HepG2 (cell line): ENCODE results near the gene HES7. TPM values are rescaled to one million over a fixed set of nuclear protein-coding genes. Genes with fewer than 3 reads are reported as not detected.

Source experiments
- AKAP8 ChIP-seq: sonication (generic); formaldehyde crosslinking; IDR thresholded peaks from 2 replicates; pipeline ENCODE4 v1.5.1; 2020; ENCODE audit warnings: mild to moderate bottlenecking, missing genetic modification reagents
- HDAC1 ChIP-seq: sonication (generic); formaldehyde crosslinking; IDR thresholded peaks from 2 replicates; pipeline ENCODE4 v1.5.1; 2020; ENCODE audit warnings: mild to moderate bottlenecking, missing genetic modification reagents
- NCOA5 ChIP-seq: sonication (generic); formaldehyde crosslinking; IDR thresholded peaks from 2 replicates; pipeline ENCODE4 v1.4.0; 2020; ENCODE audit warnings: missing genetic modification reagents
- PPARG ChIP-seq: conservative IDR thresholded peaks from 2 replicates; pipeline ENCODE4 v1.6.1; 2016; ENCODE audit warnings: missing biosample characterization, missing genetic modification reagents
- RAD21 ChIP-seq: fragments of 450-650 bp; formaldehyde crosslinking; IDR thresholded peaks from 2 replicates; pipeline ENCODE4 v1.5.0; 2020; ENCODE audit warnings: mild to moderate bottlenecking
- SP5 ChIP-seq: IDR thresholded peaks from 2 replicates; pipeline ENCODE4 v1.6.1; 2016; ENCODE audit warnings: low read depth, borderline replicate concordance
- ZNF326 ChIP-seq: sonication (generic); formaldehyde crosslinking; IDR thresholded peaks from 2 replicates; pipeline ENCODE4 v1.4.0; 2020; ENCODE audit warnings: missing genetic modification reagents, borderline replicate concordance
- ZNF546 ChIP-seq: sonication (generic); formaldehyde crosslinking; conservative IDR thresholded peaks from 2 replicates; pipeline ENCODE4 v1.8.1; 2023; ENCODE audit warnings: mild to moderate bottlenecking, missing genetic modification reagents
- ZNF747 ChIP-seq: sonication (generic); formaldehyde crosslinking; IDR thresholded peaks from 2 replicates; pipeline ENCODE4 v1.8.1; 2023; ENCODE audit warnings: missing genetic modification reagents, mild to moderate bottlenecking, borderline replicate concordance
- ZNF782 ChIP-seq: sonication (generic); formaldehyde crosslinking; IDR thresholded peaks from 2 replicates; pipeline ENCODE4 v1.4.0; 2020; ENCODE audit warnings: missing genetic modification reagents, mild to moderate bottlenecking, borderline replicate concordance
- ZSCAN22 ChIP-seq: sonication (generic); formaldehyde crosslinking; IDR thresholded peaks from 2 replicates; pipeline ENCODE4 v1.4.0; 2020; ENCODE audit warnings: mild to moderate bottlenecking, missing genetic modification reagents
- polyA plus RNA-seq, 8 experiments: library from polyadenylated mRNA; depleted of rRNA in 3 of 8; stranded (reverse) in 7 of 8; unstranded in 1 of 8; fragments of >200 nt; fragmentation: Illumina TruSeq in 4 of 8; extraction: Trizol in 4 of 8; gene quantifications; 2 replicates each; pipeline versions ENCODE4 v1.2.1 to v1.2.3, GENCODE V29; 2011 to 2016; ENCODE audit warnings: low read depth in 4 of 8, missing spikeins in 1 of 8, mixed read lengths in 1 of 8; ENCODE audit not compliant: insufficient read depth in 1 of 8
- total RNA-seq, 5 experiments: library from RNA; depleted of rRNA; stranded (reverse); fragments of >200 nt; fragmentation: Illumina TruSeq; extraction: Trizol; gene quantifications; 2 replicates each; pipeline ENCODE4 v1.2.3, GENCODE V29; 2016; ENCODE audit warnings: low read depth in 1 of 5
- TF ChIP-seq, protein P1 (sequence below): sonication (generic); formaldehyde crosslinking; IDR thresholded peaks from 2 replicates; pipeline ENCODE4 v1.8.1; 2023; ENCODE audit warnings: mild to moderate bottlenecking, missing genetic modification reagents
- TF ChIP-seq, protein P2 (sequence below): sonication (generic); formaldehyde crosslinking; IDR thresholded peaks from 2 replicates; pipeline ENCODE4 v1.8.0; 2022; ENCODE audit warnings: mild to moderate bottlenecking, missing genetic modification reagents; ENCODE audit not compliant: insufficient replicate concordance
- TF ChIP-seq, protein P3 (sequence below): IDR thresholded peaks from 2 replicates; pipeline ENCODE4 v1.6.1; 2012; ENCODE audit warnings: low read length, improper control_type of control experiment
- TF ChIP-seq, protein P4 (sequence below): sonication (generic); formaldehyde crosslinking; IDR thresholded peaks from 2 replicates; pipeline ENCODE4 v1.4.0; 2020; ENCODE audit warnings: missing genetic modification reagents
- TF ChIP-seq, protein P5 (sequence below): sonication (generic); formaldehyde crosslinking; IDR thresholded peaks from 2 replicates; pipeline ENCODE4 v1.9.0; 2021; ENCODE audit warnings: missing genetic modification reagents, borderline replicate concordance

The HES7 gene
- total and polyA plus RNA-seq, 2 of the 13 experiments (the other 11 are each of a cell fraction or from before 2014, with no cell fraction given), result not detected

DNA sequence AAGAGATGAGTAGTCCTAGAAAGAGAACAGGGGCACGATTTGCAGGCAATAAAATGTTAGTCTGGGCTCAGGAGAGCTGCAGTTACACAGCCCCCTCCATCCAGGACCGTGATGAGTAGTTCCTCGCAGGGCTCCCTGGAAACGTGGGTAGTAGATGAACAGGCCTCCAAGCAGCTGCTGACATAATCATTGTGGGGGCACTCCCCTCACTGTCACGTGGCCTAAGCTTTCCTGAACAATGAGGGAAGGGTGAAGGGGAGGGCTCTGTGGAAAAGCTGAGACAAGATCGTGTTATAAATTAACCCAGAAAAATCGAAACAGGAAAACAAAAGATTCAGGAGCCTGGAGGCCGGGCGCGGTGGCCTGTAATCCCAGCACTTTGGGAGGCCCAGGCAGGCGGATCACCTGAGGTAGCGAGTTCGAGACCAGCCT lies 29.6 kb upstream of the HES7 start (continued):
- TF ChIP-seq, protein P1, sequence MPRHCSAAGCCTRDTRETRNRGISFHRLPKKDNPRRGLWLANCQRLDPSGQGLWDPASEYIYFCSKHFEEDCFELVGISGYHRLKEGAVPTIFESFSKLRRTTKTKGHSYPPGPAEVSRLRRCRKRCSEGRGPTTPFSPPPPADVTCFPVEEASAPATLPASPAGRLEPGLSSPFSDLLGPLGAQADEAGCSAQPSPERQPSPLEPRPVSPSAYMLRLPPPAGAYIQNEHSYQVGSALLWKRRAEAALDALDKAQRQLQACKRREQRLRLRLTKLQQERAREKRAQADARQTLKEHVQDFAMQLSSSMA (CRISPR knock-in tag), result no peak
- no peak for TF ChIP-seq PPARG (CRISPR knock-in tag)
- TF ChIP-seq ZNF326 (CRISPR knock-in tag), result no peak
- peak; percentile 49; the same call in 1 of the 2 replicates for TF ChIP-seq AKAP8
- TF ChIP-seq SP5 (CRISPR knock-in tag), result peak; percentile 70; the same call in 1 of the 2 replicates
- TF ChIP-seq ZSCAN22 (CRISPR knock-in tag), result no peak
- TF ChIP-seq NCOA5 (CRISPR knock-in tag), result no peak
- TF ChIP-seq ZNF546 (CRISPR knock-in tag), result no peak
- TF ChIP-seq, protein P2, sequence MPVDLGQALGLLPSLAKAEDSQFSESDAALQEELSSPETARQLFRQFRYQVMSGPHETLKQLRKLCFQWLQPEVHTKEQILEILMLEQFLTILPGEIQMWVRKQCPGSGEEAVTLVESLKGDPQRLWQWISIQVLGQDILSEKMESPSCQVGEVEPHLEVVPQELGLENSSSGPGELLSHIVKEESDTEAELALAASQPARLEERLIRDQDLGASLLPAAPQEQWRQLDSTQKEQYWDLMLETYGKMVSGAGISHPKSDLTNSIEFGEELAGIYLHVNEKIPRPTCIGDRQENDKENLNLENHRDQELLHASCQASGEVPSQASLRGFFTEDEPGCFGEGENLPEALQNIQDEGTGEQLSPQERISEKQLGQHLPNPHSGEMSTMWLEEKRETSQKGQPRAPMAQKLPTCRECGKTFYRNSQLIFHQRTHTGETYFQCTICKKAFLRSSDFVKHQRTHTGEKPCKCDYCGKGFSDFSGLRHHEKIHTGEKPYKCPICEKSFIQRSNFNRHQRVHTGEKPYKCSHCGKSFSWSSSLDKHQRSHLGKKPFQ (CRISPR knock-in tag), result no peak
- no peak for TF ChIP-seq ZNF782 (CRISPR knock-in tag)
- TF ChIP-seq, protein P3, sequence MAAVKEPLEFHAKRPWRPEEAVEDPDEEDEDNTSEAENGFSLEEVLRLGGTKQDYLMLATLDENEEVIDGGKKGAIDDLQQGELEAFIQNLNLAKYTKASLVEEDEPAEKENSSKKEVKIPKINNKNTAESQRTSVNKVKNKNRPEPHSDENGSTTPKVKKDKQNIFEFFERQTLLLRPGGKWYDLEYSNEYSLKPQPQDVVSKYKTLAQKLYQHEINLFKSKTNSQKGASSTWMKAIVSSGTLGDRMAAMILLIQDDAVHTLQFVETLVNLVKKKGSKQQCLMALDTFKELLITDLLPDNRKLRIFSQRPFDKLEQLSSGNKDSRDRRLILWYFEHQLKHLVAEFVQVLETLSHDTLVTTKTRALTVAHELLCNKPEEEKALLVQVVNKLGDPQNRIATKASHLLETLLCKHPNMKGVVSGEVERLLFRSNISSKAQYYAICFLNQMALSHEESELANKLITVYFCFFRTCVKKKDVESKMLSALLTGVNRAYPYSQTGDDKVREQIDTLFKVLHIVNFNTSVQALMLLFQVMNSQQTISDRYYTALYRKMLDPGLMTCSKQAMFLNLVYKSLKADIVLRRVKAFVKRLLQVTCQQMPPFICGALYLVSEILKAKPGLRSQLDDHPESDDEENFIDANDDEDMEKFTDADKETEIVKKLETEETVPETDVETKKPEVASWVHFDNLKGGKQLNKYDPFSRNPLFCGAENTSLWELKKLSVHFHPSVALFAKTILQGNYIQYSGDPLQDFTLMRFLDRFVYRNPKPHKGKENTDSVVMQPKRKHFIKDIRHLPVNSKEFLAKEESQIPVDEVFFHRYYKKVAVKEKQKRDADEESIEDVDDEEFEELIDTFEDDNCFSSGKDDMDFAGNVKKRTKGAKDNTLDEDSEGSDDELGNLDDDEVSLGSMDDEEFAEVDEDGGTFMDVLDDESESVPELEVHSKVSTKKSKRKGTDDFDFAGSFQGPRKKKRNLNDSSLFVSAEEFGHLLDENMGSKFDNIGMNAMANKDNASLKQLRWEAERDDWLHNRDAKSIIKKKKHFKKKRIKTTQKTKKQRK, result no peak
- TF ChIP-seq, protein P4, sequence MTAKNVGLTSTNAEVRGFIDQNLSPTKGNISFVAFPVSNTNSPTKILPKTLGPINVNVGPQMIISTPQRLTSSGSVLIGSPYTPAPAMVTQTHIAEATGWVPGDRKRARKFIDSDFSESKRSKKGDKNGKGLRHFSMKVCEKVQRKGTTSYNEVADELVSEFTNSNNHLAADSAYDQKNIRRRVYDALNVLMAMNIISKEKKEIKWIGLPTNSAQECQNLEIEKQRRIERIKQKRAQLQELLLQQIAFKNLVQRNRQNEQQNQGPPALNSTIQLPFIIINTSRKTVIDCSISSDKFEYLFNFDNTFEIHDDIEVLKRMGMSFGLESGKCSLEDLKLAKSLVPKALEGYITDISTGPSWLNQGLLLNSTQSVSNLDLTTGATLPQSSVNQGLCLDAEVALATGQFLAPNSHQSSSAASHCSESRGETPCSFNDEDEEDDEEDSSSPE (CRISPR knock-in tag), result peak; percentile 61
- TF ChIP-seq HDAC1 (CRISPR knock-in tag), result peak; percentile 37; the same call in 1 of the 2 replicates
- TF ChIP-seq, protein P5, sequence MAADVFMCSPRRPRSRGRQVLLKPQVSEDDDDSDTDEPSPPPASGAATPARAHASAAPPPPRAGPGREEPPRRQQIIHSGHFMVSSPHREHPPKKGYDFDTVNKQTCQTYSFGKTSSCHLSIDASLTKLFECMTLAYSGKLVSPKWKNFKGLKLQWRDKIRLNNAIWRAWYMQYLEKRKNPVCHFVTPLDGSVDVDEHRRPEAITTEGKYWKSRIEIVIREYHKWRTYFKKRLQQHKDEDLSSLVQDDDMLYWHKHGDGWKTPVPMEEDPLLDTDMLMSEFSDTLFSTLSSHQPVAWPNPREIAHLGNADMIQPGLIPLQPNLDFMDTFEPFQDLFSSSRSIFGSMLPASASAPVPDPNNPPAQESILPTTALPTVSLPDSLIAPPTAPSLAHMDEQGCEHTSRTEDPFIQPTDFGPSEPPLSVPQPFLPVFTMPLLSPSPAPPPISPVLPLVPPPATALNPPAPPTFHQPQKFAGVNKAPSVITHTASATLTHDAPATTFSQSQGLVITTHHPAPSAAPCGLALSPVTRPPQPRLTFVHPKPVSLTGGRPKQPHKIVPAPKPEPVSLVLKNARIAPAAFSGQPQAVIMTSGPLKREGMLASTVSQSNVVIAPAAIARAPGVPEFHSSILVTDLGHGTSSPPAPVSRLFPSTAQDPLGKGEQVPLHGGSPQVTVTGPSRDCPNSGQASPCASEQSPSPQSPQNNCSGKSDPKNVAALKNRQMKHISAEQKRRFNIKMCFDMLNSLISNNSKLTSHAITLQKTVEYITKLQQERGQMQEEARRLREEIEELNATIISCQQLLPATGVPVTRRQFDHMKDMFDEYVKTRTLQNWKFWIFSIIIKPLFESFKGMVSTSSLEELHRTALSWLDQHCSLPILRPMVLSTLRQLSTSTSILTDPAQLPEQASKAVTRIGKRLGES (CRISPR knock-in tag), result no peak
- TF ChIP-seq ZNF747 (CRISPR knock-in tag), result 0 out of 2 replicates have a peak, but pooled peaks have one; percentile 12
- TF ChIP-seq RAD21, result no peak
